HG03520 (cell line): ENCODE results near the gene MSL3.

ENCODE experiments used
- ATAC-seq: cut with Tn5 transposase; IDR thresholded peaks from one replicate; pipeline ENCODE4 v1.9.1; 2021; ENCODE audit warnings: mild to moderate bottlenecking, moderate library complexity; ENCODE audit not compliant: unreplicated experiment

The MSL3 gene

GRCh38 chrX:11757719-11758399 is at the start of gene MSL3:
Gene MSL3, plus strand, starts transcription at chrX:11758237. Its CDS starts 27 bp downstream, at chrX:11758264.
- ATAC-seq: peak; percentile 20

- no peak for ATAC-seq
These were observed 35.7 kb upstream of the MSL3 start for GRCh38 chrX:11722304-11722703.

GRCh38 chrX:11724122-11725017 is 33.7 kb upstream of the MSL3 start:
- ATAC-seq: no peak

GRCh38 chrX:11725631-11726442 is 32.2 kb upstream of the MSL3 start:
- ATAC-seq: no peak

GRCh38 chrX:11728556-11728955 is 29.5 kb upstream of the MSL3 start:
- no peak for ATAC-seq

GRCh38 chrX:11733614-11734013 is 24.4 kb upstream of the MSL3 start:
- ATAC-seq: peak; percentile 55

GRCh38 chrX:11739776-11740175 is 18.3 kb upstream of the MSL3 start:
- ATAC-seq: peak; percentile 38

- no peak for ATAC-seq
These were observed 17.2 kb upstream of the MSL3 start for GRCh38 chrX:11740794-11741193.

GRCh38 chrX:11741574-11741973 is 16.5 kb upstream of the MSL3 start:
- ATAC-seq: no peak

- no peak for ATAC-seq
These were observed 12.2 kb upstream of the MSL3 start for GRCh38 chrX:11745881-11746280.

GRCh38 chrX:11750046-11750445 is 8.0 kb upstream of the MSL3 start:
- no peak for ATAC-seq

- no peak for ATAC-seq
These were observed 7.3 kb upstream of the MSL3 start for GRCh38 chrX:11750694-11751093.

- ATAC-seq: no peak
These were observed 6.8 kb upstream of the MSL3 start for GRCh38 chrX:11751261-11751660.

- no peak for ATAC-seq
These were observed 4.4 kb upstream of the MSL3 start for GRCh38 chrX:11753668-11754067.

- ATAC-seq: no peak
These were observed 2.9 kb upstream of the MSL3 start for GRCh38 chrX:11754958-11755645.

- no peak for ATAC-seq
These were observed 2.3 kb upstream of the MSL3 start for GRCh38 chrX:11755724-11756123.

- ATAC-seq: no peak
These were observed 1.4 kb upstream of the MSL3 start for GRCh38 chrX:11756354-11757318.

GRCh38 chrX:11757397-11757718 is 679 bp upstream of the MSL3 start:
- ATAC-seq: no peak

GRCh38 chrX:11758400-11759171 is 549 bp downstream of the MSL3 start:
- peak; percentile 28 for ATAC-seq
